ENCODE results near the gene ENAH.

Gene ENAH

DNA sequence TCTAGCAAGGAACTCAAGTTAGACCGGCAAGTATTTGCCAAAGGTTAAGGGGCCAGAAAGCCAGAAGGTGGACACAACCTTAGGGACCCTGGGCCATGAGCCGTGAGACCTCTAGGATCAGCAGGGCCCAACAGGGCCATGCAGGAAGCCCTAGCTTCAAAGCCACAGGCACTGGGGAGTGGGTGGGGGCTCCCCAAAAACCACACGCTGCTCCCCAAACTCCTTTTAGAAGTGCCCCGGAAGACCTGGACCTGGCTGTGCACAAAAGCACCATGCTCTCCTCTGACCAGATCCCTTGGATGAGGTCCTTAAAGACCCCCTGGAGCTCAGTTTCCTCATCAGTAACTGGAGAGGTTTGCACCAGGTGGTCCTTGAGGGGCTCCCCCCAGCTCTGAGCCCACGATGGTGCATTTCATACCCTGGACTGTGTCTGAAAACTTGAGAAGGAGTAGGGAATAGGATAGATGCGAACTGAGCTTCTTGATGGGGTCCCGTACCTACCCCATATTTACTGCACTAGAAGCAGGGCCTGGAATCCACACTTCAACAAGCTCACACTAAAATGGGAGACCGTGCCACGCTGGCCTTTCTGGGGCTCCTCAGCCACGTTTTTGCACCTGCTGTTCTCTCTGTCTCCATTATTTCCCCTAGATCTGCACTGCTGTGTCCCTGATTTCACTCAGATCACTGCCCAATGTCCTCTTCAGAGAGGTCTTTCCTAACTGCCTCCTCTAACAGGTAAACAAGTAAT is 184.5 kb downstream of the ENAH start:
- DNase-seq: peak; percentile 32

DNA sequence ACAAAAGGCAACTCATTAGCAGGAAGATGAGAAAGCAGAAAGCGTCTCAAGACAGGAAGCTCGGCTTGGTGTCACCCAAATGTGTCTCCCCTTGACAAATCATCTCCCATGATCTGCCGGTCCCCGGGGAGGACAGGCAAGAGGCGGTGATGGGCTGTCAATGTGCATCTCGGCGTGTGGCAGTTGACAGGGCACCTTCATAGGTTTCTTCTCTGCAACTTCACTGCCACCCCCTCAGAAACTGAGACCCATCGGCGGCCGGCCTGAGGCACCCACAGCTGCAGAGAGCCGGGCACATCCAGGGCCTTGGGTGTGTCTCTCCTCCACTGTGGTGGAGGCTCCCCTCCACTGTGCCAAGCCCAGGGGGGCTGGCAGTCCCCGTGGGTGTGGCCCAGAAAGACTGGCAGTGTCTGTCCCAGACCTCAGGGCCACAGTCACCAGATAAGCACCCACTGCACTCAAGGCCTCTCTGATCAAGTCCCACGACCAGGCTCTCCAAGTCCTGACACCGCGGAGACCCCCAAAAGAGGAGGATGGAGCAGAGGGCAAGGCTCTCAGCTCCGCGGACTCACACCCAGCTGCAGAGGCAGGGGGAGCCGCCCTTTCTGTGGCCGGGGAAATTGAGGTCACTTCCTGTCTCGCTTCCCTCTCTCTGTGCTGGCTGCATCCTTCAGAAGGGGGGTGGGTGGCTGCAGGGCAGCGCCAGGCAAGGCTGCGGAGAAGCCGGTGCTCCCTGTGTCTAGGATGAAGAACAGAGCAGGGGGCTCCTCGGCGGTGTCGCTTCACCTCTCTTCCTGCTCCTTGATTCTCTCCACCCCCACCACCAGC is 185.5 kb downstream of the ENAH start:
- DNase-seq: peak; percentile 85

DNA sequence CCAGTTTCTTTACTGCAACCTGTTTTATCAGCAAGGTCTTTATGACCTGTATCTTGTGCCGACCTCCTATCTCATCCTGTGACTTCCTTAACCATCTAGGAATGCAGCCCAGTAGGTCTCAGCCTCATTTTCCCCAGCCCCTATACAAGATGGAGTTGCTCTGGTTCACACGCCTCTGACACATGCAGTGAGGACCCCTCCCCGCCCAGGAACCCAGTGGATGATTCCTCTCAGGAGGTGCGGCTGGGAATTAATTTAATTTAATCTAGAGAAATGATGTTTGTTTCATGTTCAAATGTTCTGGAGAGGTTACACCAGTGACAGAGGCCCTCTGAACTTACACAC is 186.1 kb downstream of the ENAH start:
- no peak for DNase-seq

DNA sequence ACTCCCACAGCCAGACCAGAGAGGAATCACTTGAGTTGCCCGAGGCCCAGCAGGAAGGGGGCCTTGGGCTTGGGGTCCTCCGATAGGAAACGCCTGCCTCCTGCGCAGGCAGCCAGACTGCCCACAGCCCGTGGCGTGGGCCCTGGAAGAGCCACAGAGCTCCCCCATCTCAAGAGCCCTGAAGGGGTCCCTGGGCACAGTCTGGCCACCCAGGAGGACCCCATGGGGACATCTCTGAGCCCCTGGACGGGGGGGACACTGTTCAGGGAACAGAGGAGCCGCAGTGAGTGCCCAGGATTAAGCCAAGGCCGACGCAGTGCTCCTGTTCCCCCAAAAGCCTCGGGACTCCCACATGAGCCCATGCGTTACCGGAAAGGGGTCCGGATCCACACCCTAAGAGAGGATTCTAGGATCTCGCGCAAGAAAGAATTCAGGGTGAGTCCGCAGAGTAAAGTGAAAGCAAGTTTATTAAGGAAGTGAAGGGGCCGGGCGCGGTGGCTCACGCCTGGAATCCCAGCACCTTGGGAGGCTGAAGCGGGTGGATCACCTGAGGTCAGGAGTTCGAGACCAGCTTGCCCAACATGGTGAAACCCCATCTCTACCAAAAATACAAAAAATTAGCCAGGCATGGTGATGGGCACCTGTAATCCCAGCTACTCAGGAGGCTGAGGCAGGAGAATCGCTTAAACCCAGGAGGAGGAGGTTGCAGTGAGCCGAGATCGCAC is 187.0 kb downstream of the ENAH start:
- no peak for DNase-seq

DNA sequence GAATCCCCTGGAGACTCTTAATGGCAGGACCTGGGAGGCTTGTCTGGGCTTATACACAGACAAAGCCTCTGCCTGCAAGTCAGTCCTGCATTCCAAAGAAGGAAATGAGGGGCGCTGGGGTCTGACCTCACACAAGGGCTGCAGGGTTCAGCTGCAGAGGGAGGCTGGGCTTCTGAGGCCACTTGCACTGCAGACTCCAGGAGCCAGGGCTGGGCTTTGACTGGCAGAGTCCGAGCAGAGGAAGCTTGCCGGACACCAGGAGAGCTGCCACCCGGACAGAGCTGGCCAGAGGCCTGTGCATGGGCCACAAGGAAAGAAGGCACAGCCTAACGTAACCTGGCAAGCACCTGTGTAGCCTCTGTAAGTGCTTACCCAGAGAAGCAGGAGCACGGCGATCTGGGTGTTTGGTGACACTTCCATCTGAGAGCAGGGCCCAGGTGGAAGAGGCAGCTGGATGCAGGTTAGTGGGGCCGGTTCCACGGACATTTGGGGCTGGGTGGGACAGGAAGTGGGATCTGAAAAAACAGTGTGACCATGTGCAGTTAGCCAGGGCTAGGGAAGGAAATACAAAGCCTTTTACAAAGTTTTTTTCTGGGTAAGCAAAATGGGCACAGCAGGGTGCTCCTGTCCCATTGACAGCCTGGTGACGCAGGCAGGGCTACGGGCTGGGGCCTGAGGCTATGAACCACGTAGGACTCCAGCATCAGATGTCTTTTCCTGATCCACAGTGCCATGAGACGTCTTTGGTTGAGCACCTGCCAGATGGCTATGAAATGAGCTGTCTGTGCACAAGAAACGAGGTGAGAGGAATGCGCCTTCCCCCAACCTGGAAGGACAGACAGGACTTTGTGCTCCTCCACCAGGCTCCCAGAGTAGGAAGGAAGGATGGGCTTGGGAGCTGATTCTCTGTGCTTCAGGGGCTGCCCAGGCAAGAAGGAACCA is 187.8 kb downstream of the ENAH start:
- no peak for DNase-seq

DNA sequence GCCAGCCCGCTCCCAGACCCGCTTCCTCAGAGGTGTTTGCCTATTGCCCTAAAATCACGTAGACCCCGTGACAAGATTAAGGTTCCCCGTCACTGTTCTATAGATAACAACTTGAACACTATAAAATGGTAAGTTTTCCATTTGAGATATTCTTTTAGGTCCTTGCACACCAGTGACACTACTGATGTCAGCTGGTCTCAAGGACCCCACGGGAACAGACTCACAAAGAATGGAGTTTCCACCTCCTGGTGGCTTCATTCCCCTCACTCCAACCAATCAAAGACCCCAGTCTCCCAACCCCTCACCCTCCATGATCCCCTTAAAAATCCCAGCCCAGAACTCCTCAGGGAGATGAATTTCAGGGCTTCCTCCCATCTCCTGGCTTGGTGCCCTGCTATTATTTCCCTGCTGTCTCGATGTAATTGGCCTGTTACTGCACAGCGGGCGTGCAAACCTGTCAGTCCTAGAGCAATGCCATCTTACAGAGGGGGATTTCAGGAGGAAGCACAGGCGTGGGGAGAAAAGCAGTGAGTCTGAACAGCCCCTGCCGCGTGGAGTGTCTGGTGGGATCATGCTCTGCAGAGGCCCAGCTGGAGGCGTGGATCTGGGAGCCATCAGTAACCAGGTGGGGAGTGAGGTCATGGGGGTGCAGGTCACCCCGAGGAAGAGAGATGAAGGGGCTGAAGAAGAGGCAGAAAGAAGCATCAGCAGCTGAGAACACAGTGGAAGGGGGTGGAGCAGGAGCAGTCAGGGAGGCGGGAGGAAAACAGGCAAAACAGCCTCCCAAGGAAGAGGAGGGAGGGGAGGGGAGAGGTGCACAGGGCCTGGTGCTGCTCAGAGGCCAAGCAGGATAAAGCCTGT is 190.0 kb downstream of the ENAH start:
- DNase-seq: no peak

DNA sequence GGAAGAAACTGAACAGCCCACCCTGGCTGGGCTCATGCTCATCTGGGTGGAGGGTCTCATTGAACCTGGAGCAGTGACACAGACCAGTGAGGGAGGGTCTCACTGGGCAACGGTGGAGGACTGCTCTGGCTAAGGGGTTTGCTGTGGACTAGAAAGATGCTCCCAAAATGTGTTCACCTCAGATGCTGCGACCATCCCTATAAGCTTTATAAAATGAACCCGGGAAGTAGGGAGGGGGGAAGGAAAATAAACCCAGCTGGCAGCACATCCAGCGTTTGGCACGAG is 190.6 kb downstream of the ENAH start:
- no peak for DNase-seq

DNA sequence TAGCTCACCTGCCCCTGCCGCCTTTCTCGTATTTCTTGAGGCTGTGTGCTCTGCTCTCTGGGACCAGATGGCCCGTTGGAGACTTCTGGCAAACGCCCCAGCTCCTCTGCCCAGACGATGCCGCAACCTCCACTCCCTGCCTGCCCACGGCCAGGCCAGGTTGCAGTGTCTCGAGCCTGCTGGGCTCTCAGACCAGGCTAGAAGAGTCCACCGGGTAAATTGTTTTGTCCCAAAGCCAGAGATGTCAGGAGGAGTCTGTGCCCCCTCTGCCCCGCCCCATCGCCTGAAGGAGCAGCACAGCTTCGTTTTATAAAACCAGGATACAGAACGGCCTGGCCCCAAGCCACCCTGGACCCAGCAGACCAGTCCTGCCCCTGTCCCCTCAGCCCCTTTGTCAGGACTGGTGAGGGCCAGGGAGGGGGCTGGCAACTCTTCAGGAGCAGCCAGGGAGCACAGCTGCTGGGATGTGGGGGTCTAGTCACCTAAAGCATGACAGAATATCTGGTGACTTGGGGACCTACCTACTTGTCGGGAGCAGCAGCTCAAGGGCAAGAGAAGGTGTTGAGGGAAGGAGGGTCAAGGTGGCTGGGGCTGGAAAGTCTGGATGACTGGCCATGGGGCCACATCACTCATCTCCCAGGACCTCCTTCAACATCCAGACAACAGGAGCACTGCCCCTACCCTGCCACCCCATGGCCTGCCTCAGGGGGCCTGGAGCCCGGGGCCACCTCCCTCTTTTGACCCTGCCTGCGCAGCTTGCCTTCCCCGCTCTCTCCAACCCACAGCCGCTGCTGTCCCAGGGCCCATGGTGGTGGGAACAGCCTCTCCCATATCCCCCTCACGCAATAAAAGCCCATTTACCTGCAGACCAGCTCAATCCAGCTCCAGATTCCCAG is 191.1 kb downstream of the ENAH start:
- DNase-seq: no peak

DNA sequence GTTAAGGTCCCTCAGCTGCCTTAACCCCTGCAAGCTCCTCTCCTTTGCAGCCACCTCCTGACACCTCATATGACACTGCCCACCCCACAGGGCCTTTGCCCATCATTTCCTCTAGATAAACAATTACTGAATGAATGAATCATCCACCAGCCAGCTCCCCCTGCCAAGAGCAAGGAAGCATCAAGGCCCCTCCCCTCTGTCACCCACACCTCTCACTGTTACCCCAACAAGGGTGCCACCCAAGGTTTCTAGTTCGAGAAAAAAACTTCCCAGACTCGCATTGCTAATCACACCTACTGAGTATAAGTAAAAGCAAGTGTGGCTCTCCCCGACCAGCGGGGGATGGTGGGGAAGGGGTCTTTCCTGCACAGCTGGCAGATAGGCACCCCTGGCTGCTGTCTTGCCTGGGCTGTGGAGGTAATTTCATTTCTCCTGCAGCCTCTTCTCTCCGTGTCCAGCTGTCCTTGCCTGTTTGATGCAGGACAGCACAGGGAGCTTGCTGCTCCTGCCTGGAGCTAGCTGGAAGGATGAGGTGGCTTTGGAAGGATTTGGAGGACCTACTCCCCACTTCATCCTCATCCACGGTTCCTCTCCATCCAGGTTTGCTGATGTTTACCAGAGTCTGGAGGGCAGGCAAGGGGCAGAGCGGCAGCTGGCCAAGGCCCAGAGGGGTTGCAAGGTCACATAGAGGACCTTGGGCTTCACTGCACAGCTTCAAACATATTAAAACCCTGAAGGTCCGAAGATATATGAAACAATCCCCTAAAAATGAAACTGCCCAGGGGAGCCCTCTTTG is 192.0 kb downstream of the ENAH start:
- DNase-seq: peak; percentile 78

DNA sequence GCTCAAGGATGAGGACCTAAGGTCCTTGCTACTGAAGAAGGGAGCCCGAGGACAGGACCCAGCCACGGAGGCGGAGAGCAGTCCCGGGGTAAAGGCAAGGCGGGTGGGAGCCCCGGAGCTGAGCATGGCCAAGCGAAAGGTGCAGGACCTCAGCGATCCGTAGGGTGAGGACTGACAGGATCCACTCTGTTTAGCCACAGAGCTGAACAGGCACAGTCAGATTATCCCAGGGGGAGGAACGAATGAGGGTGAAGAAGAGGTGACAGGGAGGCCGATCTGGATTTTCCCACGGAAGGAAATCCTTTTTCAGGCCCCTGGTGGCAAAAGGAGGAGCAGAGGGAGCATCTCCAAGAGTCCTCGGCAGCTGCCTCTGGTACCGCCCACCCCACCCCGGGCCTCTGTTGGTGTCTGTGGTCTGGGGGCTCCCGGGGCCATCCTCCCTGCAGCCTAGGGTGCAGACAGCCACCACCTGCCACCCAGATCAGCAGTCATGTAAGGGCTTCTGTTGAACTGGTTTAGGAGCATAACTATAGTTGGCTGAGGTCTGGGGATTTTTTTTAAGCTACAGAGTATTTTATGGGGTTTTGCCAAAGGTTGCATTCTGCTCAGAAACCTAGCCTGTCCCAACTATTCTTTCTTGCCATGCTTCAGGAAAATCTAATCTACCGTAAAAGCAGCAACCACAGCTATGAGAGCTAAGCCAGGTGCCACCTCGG is 192.7 kb downstream of the ENAH start:
- no peak for DNase-seq

DNA sequence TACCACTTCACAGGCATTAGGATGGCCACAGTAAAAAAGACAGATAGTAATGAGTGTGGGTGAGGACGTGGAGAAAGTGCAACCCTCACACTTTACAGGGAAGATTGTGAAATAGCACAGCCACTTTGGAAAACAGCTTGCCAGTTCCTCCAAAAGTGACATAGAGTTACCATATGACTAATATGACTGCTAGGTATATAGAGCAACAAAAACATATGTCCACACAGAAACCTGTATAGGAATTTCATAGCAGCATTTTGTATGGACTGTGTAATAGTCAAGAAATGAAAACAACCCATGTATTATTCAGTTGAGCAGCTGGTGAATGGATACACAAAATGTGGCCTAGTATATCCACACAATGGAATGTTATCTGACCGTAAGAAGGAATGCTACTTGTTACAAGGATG is 194.7 kb downstream of the ENAH start:
- no peak for DNase-seq

DNA sequence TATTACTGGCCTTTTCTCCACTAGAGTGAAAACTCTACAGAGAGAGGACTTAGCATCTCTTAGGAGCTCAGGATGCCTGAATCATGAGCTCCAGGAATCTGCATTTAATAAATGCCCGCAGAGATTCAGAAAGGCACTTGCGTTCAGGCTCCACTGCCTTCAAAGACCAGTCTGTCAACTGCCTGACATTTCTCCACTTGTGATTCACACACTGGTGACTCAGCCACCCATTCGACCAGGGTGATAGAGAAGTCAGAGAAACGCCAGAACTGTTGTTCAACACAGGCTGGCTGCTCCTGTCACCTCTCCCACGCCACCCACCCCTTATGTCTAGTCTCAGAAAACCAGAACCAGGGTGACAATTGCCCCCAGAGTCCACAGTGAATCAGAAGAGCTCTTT is 198.2 kb downstream of the ENAH start:
- peak; percentile 62 for DNase-seq

DNA sequence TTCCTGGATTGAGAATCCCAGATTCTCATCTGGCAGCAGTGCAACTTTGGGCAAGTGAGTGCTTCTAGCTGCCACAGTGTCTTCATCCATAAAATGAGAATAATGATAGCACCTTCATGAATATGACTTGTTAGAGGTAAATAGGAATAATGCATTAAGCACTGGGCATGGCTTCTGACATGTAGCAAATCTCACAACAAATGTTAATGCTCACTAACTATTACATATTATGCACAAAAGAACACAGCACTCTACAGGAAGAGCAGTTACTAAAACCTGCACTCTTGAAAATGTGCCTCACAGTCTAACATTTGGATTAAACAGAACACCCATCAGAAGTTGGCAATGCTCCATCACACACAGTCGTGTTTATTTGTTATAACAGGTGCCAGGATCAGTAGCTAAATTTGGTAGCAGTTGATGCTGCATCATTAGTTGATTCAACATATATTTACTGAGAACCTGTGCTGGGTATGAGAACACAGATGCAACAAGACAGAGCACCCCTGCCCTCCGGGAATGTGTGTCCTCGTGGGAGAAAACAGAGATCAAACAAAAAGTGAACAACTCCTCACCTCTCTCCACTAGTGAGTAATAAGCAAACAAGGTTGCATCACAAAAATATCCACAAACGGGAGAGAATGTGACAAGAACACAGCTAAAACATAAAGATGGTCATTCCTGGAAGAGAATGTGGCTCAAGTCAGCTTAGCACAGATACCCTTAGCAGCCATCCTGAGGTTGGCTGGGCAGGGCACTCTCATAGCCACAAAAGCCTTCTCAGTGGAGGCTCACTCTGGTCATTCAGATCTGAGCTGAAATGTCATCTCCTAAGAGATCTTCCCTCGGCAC is 198.9 kb downstream of the ENAH start:
- no peak for DNase-seq

DNA sequence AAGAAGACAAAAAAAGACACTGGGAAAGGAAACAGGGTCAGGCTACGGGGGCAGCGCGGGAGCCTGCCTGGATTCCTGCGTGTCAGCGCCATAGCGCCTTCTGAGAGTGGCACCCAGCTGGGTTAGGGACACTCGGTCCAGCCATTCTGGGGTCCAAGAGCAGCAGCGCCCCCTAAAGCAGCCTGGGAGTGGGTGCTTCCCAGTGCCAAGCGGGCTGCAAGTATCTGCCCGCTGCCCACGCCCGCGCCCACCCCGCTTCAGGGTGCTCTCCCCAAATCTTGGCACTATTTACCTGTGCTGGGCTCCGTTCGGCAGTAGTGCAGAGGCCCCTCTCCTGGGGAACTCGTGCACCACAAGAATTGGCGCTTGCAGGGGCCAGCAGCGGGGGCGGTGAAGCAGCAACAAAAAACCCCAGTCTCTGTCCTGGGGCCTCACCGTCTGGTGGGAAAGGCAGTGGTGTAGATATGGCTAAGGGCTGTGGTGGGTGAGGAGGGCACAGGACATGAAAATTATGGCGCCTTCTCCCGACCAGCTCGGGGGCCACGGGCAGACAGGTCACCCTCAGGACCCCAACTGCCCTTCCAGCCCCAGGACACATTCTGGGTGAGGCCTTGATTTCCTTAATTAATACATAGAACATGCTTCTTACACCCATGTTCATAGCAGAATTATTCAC is 200.9 kb downstream of the ENAH start:
- no peak for DNase-seq

DNA sequence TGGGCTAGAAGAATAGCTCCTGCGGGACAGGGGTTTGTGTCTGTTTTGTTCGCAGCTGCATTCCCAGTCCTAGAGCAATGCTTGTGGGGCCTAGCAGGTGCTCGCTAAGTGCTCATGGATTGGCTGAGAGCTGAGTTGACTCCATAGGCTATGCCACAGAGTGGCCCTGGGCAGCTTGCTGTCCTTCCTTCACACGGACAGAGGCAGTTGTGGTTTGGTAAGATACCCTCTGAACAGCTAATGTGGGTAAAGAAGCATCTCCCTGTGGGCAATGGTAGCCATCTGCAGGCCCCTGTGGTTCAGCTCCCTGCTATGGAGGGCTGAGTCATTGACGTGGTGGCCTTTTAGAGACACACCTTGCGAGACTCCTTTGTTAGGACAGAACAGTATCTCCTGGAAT is 201.6 kb downstream of the ENAH start:
- no peak for DNase-seq

DNA sequence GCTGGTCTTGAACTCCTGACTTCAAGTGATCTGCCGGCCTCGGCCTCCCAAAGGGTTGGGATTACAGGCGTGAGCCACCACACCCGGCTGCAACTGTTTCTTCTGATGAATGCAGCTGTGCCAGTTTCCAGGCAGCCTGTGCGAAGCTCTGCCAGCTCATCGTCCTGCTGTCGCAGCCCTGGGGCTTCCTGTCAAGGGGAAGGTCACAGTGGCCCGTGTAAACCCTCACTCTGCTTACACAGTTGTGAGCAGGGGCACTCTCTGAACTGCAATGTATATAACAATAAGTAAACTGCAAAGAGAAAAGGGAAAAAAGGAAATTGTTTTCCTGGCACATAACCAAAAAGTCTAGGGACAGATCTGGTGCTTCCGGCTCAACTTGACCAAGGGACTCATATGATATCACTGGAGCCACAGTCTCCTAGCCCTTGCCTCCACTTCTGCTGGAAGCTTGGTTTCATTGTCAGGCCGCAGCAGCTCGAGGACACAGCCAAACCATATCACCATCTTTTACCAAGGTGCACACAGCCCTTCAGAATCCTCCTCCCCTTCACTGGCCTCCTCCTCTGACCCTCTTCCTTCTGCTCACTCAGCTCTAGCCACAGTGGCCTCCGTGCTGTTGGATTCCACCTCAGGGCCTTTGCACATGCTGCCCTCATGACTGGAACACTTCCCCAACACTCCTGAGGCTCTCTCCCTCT is 202.3 kb downstream of the ENAH start:
- no peak for DNase-seq

DNA sequence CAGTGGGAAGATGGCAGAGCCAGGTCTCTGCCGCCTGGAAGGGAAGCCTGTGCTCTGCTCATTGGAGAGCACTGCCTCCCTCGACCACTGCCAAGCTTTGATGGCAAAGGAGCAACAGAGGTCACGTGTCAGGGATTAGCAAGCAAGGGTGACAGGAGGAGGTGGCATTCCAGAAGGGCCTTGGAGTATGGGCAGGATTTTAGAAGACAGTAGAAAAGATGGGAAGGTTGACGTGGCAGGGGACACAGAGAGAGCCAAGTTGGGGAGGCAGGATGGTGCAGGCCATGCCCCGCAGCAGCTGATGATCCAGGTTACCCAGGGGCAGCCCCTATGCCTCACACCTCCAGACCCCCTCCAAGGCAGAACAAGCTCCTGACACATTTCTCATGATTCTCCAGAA is 203.1 kb downstream of the ENAH start:
- no peak for DNase-seq

All from CD4-positive, alpha-beta T cell treated with Interleukin-10 for 1 hour (primary cell).